ENCODE measurements around the gene DEGS2.

DNA sequence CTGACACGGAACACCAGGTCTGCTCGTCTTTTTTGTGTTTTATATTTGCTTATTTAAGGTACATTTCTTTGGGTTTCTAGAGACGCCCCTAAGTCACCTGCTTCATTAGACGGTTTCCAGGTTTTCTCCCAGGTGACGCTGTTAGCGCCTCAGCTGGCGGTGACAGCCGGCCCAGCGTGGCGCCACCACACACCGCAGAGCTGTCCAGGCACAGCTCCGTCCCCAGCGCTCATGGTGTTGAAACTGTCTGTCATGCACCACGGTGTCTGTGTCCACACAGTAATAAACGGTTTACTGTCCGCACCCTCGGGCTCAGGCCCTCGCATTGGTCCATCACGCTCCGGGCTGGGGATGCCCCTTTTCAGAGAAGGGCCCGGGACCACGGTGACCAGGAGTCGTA is 15.5 kb downstream of the DEGS2 start:
- TF ChIP-seq EZH2phosphoT487 (IDR thresholded peaks at IDR 0.05; ENCODE audit: borderline replicate concordance, low read length) (no peak), EZH2 (IDR thresholded peaks at IDR 0.05; ENCODE audit: low read length, unreplicated experiment) (no peak)
- TF ChIP-seq, protein P1, sequence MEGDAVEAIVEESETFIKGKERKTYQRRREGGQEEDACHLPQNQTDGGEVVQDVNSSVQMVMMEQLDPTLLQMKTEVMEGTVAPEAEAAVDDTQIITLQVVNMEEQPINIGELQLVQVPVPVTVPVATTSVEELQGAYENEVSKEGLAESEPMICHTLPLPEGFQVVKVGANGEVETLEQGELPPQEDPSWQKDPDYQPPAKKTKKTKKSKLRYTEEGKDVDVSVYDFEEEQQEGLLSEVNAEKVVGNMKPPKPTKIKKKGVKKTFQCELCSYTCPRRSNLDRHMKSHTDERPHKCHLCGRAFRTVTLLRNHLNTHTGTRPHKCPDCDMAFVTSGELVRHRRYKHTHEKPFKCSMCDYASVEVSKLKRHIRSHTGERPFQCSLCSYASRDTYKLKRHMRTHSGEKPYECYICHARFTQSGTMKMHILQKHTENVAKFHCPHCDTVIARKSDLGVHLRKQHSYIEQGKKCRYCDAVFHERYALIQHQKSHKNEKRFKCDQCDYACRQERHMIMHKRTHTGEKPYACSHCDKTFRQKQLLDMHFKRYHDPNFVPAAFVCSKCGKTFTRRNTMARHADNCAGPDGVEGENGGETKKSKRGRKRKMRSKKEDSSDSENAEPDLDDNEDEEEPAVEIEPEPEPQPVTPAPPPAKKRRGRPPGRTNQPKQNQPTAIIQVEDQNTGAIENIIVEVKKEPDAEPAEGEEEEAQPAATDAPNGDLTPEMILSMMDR (conservative IDR thresholded peaks at IDR 0.05; ENCODE audit: low read depth, low read length), result no peak

Measured in PC-3 (cell line).